ENCODE data around the gene RARRES1. TPM values are rescaled to one million over a fixed set of nuclear protein-coding genes. Genes with fewer than 3 reads are reported as not detected.

The RARRES1 gene
- total RNA-seq, 1 experiment from 2014 or later: 0.20 TPM

DNA sequence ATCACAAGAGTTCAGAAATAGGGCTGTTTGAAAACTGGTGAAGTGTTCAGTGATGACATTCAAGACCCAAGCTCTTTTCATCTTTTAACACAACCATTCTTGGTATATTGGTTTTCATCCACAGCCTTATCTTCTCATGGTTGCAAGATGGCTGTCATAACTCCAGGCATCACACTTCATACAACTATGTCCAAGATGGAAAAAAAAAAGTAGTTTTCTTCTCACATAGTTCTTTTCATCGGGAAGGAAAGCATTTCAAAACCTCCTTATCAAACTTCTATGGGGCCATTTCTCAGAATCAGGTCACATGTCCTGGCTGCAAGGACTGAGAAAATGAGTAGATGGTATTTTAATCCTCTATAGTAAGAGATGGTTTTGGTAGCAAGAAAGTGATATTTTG, 48.5 kb upstream of the RARRES1 start (continued):
- TF ChIP-seq, protein P1, sequence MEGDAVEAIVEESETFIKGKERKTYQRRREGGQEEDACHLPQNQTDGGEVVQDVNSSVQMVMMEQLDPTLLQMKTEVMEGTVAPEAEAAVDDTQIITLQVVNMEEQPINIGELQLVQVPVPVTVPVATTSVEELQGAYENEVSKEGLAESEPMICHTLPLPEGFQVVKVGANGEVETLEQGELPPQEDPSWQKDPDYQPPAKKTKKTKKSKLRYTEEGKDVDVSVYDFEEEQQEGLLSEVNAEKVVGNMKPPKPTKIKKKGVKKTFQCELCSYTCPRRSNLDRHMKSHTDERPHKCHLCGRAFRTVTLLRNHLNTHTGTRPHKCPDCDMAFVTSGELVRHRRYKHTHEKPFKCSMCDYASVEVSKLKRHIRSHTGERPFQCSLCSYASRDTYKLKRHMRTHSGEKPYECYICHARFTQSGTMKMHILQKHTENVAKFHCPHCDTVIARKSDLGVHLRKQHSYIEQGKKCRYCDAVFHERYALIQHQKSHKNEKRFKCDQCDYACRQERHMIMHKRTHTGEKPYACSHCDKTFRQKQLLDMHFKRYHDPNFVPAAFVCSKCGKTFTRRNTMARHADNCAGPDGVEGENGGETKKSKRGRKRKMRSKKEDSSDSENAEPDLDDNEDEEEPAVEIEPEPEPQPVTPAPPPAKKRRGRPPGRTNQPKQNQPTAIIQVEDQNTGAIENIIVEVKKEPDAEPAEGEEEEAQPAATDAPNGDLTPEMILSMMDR (IDR thresholded peaks at IDR 0.05 in 2 of 3, conservative IDR thresholded peaks at IDR 0.05 in 1 of 3; ENCODE audit: borderline replicate concordance in 1 of 3, insufficient read depth in 1 of 3, low read depth in 2 of 3, low read length in 2 of 3): no peak
- TF ChIP-seq EZH2 (IDR thresholded peaks at IDR 0.05) (no peak), SP1 (IDR thresholded peaks at IDR 0.05; ENCODE audit: low read depth) (no peak), EZH2phosphoT487 (IDR thresholded peaks at IDR 0.05; ENCODE audit: borderline replicate concordance) (no peak), YY1 (IDR thresholded peaks at IDR 0.05; ENCODE audit: extremely low read depth, insufficient replicate concordance, low read depth, low read length) (no peak), POLR2AphosphoS5 (IDR thresholded peaks at IDR 0.05; ENCODE audit: low read depth, low read length) (no peak), ZFX (IDR thresholded peaks at IDR 0.05) (no peak), FOSL1 (IDR thresholded peaks at IDR 0.05; ENCODE audit: low read depth) (no peak)
- TF ChIP-seq, protein P2, sequence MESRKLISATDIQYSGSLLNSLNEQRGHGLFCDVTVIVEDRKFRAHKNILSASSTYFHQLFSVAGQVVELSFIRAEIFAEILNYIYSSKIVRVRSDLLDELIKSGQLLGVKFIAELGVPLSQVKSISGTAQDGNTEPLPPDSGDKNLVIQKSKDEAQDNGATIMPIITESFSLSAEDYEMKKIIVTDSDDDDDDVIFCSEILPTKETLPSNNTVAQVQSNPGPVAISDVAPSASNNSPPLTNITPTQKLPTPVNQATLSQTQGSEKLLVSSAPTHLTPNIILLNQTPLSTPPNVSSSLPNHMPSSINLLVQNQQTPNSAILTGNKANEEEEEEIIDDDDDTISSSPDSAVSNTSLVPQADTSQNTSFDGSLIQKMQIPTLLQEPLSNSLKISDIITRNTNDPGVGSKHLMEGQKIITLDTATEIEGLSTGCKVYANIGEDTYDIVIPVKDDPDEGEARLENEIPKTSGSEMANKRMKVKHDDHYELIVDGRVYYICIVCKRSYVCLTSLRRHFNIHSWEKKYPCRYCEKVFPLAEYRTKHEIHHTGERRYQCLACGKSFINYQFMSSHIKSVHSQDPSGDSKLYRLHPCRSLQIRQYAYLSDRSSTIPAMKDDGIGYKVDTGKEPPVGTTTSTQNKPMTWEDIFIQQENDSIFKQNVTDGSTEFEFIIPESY (IDR thresholded peaks at IDR 0.05; ENCODE audit: extremely low read depth, insufficient replicate concordance, low read length): no peak

DNA sequence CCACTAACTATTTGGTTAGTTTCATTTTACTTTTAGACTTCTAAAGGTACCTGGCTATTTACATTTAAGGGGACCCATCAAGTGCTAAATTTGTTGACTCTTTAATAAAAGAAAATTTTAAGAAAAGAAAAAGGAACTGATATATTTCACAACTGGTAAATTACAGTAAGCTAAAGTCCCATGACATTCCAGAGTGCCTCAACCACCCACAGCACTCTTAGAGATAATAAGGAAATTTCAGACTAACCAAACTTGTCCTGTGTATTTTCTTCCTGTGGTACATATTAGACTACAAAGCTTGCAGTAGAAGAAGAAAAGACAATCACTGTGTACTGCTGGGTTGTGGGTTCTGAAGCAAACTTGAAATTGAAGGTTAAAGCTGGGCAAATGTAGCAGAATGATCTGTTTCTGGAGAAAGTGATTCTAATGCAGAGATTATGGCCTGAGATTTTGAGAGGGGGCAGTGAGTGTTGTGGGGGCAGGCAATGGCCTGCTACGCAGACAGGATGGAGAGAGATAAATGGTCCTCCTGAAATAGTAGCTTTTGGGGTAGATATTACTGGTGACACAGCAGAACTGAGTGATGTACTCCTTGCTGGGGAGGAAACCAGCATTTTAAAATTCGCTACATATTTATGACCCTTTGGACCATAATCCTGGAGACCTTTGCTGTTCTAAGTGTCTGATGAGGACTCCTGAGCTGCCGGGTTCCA, 45.1 kb upstream of the RARRES1 start:
- no peaks in the 10 kb centered on the region for H3K79me2 ChIP-seq (ENCODE audit: insufficient read depth, low read length)
- no peak overlapping the region for H3K4me2 ChIP-seq (ENCODE audit: low read length)
- ATAC-seq: no peak
- no peak overlapping the region for H3K27ac ChIP-seq (ENCODE audit: low read depth, low read length)
- ChIA-PET POLR2A (no interaction called here), CTCF (interaction anchor here (1.3 kb wide), 1 partner anchor 14 kb away, joined by 6 read pairs; no protein-coding TSS in a partner anchor), RAD21 (ENCODE audit: low non-redundant PET in 1 of 2, low total read pairs in 2 of 2, uncharacterized antibody in 2 of 2, unreplicated experiment in 2 of 2) (no interaction called here)
- H3K4me1 ChIP-seq (ENCODE audit: control insufficient read depth in 1 of 2, insufficient read depth in 2 of 2, low read length in 2 of 2): no peaks in the 10 kb centered on the region
- no peak for DNase-seq (ENCODE audit: low read depth, low spot score)
- H2AFZ ChIP-seq (ENCODE audit: low read depth, low read length, poor library complexity, severe bottlenecking): no peak overlapping the region
- no peak overlapping the region for H3K9ac ChIP-seq (ENCODE audit: low read length)
- H4K20me1 ChIP-seq (ENCODE audit: insufficient read depth): no peaks in the 10 kb centered on the region
- intact Hi-C loops (cut with micrococcal nuclease): no loop called here
- no peaks in the 10 kb centered on the region for H3K9me3 ChIP-seq (ENCODE audit: control insufficient read depth in 1 of 2, insufficient read depth in 1 of 2, low read depth in 1 of 2, low read length in 2 of 2)
- H3K9me2 ChIP-seq (ENCODE audit: insufficient read depth): no peaks in the 10 kb centered on the region
- no peaks in the 10 kb centered on the region for H3K27me3 ChIP-seq (ENCODE audit: insufficient read depth, low read length)
- H3K36me3 ChIP-seq (ENCODE audit: control insufficient read depth in 1 of 2, insufficient read depth in 2 of 2, low read length in 2 of 2): no peaks in the 10 kb centered on the region
- BruUV-seq (replicated peaks): no TSS peak
- no peak overlapping the region for H3K4me3 ChIP-seq (replicated peaks in 1 of 2; ENCODE audit: low read depth in 1 of 2, low read length in 2 of 2)
- TF ChIP-seq EZH2 (IDR thresholded peaks at IDR 0.05) (no peak), CEBPB (IDR thresholded peaks at IDR 0.05; ENCODE audit: low read depth) (no peak), TCF7L2 (IDR thresholded peaks at IDR 0.05; ENCODE audit: borderline replicate concordance, extremely low read depth, insufficient read depth, insufficient read length) (no peak), EZH2phosphoT487 (IDR thresholded peaks at IDR 0.05; ENCODE audit: borderline replicate concordance) (no peak), CBX3 (IDR thresholded peaks at IDR 0.05; ENCODE audit: low read depth) (no peak), SRF (IDR thresholded peaks at IDR 0.05; ENCODE audit: low read depth) (no peak), YY1 (IDR thresholded peaks at IDR 0.05; ENCODE audit: extremely low read depth, insufficient replicate concordance, low read depth, low read length) (no peak), SP1 (IDR thresholded peaks at IDR 0.05; ENCODE audit: low read depth) (no peak), EGR1 (IDR thresholded peaks at IDR 0.05; ENCODE audit: low read depth) (no peak)
- TF ChIP-seq, protein P3, sequence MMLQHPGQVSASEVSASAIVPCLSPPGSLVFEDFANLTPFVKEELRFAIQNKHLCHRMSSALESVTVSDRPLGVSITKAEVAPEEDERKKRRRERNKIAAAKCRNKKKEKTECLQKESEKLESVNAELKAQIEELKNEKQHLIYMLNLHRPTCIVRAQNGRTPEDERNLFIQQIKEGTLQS (IDR thresholded peaks at IDR 0.05): no peak
- TF ChIP-seq, protein P4, sequence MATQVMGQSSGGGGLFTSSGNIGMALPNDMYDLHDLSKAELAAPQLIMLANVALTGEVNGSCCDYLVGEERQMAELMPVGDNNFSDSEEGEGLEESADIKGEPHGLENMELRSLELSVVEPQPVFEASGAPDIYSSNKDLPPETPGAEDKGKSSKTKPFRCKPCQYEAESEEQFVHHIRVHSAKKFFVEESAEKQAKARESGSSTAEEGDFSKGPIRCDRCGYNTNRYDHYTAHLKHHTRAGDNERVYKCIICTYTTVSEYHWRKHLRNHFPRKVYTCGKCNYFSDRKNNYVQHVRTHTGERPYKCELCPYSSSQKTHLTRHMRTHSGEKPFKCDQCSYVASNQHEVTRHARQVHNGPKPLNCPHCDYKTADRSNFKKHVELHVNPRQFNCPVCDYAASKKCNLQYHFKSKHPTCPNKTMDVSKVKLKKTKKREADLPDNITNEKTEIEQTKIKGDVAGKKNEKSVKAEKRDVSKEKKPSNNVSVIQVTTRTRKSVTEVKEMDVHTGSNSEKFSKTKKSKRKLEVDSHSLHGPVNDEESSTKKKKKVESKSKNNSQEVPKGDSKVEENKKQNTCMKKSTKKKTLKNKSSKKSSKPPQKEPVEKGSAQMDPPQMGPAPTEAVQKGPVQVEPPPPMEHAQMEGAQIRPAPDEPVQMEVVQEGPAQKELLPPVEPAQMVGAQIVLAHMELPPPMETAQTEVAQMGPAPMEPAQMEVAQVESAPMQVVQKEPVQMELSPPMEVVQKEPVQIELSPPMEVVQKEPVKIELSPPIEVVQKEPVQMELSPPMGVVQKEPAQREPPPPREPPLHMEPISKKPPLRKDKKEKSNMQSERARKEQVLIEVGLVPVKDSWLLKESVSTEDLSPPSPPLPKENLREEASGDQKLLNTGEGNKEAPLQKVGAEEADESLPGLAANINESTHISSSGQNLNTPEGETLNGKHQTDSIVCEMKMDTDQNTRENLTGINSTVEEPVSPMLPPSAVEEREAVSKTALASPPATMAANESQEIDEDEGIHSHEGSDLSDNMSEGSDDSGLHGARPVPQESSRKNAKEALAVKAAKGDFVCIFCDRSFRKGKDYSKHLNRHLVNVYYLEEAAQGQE (IDR thresholded peaks at IDR 0.05; ENCODE audit: low read depth): no peak

All from HCT116 (cell line).